A549 (cell line): ENCODE measurements around the gene SMTN. TPM values are rescaled to one million over a fixed set of nuclear protein-coding genes. Genes with fewer than 3 reads are reported as not detected.
A peak's percentile ranks its signal among the peaks of the same experiment; 100 is the strongest.

Source experiments
- ATAC-seq, 2 experiments: fragments of 200-7000 bp in 1 of 2; fragments of >200 bp in 1 of 2; cut with Nextera tagmentation in 1 of 2; cut with Tn5 transposase in 1 of 2; 3 replicates each; pipeline versions ENCODE4 v1.8.0 to v1.9.1; 2018 to 2020; ENCODE audit warnings: mild to moderate bottlenecking in 1 of 2, moderate library complexity in 1 of 2
- CTCF ChIA-PET: fragments of 300-600 bp; sonication (Branson Sonifier 250); formaldehyde crosslinking; extraction: SDS; loops from one replicate; lab custom pipeline; 2021; ENCODE audit warnings: antibody characterized with exemption, inconsistent platforms; lab: Yijun Ruan, JAX
- POLR2A ChIA-PET: fragments of 350-600 bp; formaldehyde crosslinking; extraction: SDS; loops from one replicate; lab custom pipeline; 2021; ENCODE audit warnings: antibody characterized with exemption, inconsistent platforms; lab: Yijun Ruan, JAX
- DNase-seq, 2 experiments: peaks; one replicate each; pipeline versions ENCODE4 v3.0.0 to v3.0.0-alpha.2; 2011 to 2016; ENCODE audit warnings: low read depth in 1 of 2, low spot score in 1 of 2
- FAIRE-seq: peaks from 2 replicates; lab custom pipeline; 2011; peaks lifted over from hg19 to GRCh38; lab: Jason Lieb, UNC
- H3K27ac ChIP-seq, 2 experiments: fragments of >200 bp; sonication (Bioruptor Twin); formaldehyde crosslinking; 3 replicates each; pipeline ENCODE4 v1.5.1; 2016 to 2017
- H3K4me1 ChIP-seq: fragments of >200 bp; sonication (Bioruptor Twin); formaldehyde crosslinking; 3 replicates; pipeline ENCODE4 v1.6.1; 2016
- H3K4me2 ChIP-seq: fragments of >200 bp; sonication (Bioruptor Twin); formaldehyde crosslinking; 3 replicates; pipeline ENCODE4 v1.6.1; 2016
- H3K4me3 ChIP-seq: fragments of >200 bp; sonication (Bioruptor Twin); formaldehyde crosslinking; 3 replicates; pipeline ENCODE4 v1.5.1; 2016
- H3K9me3 ChIP-seq: fragments of >200 bp; sonication (Bioruptor Twin); formaldehyde crosslinking; 3 replicates; pipeline ENCODE4 v1.6.1; 2016
- ATOH8 ChIP-seq: fragments of 250-450 bp; sonication (Bioruptor Pico); IDR thresholded peaks from 2 replicates; pipeline ENCODE4 v1.5.0; 2020; ENCODE audit warnings: low read depth, mild to moderate bottlenecking, moderate library complexity
- CBX8 ChIP-seq: fragments of 200-600 bp; sonication (generic); IDR thresholded peaks from 2 replicates; pipeline ENCODE4 v1.6.1; 2016
- CHD2 ChIP-seq: fragments of 150-350 bp; IDR thresholded peaks from 2 replicates; pipeline ENCODE4 v1.6.1; 2014; ENCODE audit warnings: low read length; ENCODE audit not compliant: partially characterized antibody
- ESRRA ChIP-seq: fragments of 150-350 bp; IDR thresholded peaks from 2 replicates; pipeline ENCODE4 v1.6.1; 2014; ENCODE audit warnings: mild to moderate bottlenecking, low read length, borderline replicate concordance
- FOSB ChIP-seq: fragments of 250-450 bp; sonication (Bioruptor Pico); IDR thresholded peaks from 2 replicates; pipeline ENCODE4 v1.5.0; 2020; ENCODE audit warnings: mild to moderate bottlenecking, moderate library complexity
- FOXS1 ChIP-seq: fragments of 250-450 bp; sonication (Bioruptor Pico); IDR thresholded peaks from 2 replicates; pipeline ENCODE4 v1.5.0; 2020; ENCODE audit warnings: mild to moderate bottlenecking, moderate library complexity
- HOXA7 ChIP-seq: fragments of 250-450 bp; sonication (Bioruptor Pico); IDR thresholded peaks from 2 replicates; pipeline ENCODE4 v1.5.0; 2020; ENCODE audit warnings: mild to moderate bottlenecking, moderate library complexity
- JUN ChIP-seq, 2 experiments: fragments of >200 bp; sonication (Bioruptor Twin); formaldehyde crosslinking; IDR thresholded peaks; 2 replicates in 1 of 2; 3 replicates in 1 of 2; pipeline ENCODE4 v1.6.1; 2016 to 2017
- JUNB ChIP-seq: fragments of >200 bp; sonication (Bioruptor Twin); formaldehyde crosslinking; IDR thresholded peaks from 2 replicates; pipeline ENCODE4 v1.6.1; 2016
- MAX ChIP-seq: IDR thresholded peaks from 2 replicates; pipeline ENCODE4 v1.6.1; 2012
- MYC ChIP-seq: IDR thresholded peaks from 2 replicates; pipeline ENCODE4 v1.6.1; 2012; ENCODE audit warnings: mild to moderate bottlenecking, inconsistent platforms, low read length, improper control_type of control experiment, borderline replicate concordance
- NFE2L2 ChIP-seq: fragments of 150-350 bp; conservative IDR thresholded peaks from 2 replicates; pipeline ENCODE4 v1.6.1; 2014; ENCODE audit warnings: low read length
- POLR2A ChIP-seq: IDR thresholded peaks from 2 replicates; pipeline ENCODE4 v1.6.1; 2012; ENCODE audit warnings: mild to moderate bottlenecking, low read length
- POLR2AphosphoS2 ChIP-seq: conservative IDR thresholded peaks from 2 replicates; pipeline ENCODE4 v1.6.1; 2012; ENCODE audit warnings: low read length, improper control_type of control experiment, inconsistent platforms
- RAD21 ChIP-seq, 2 experiments: fragments of >200 bp in 1 of 2; sonication (Bioruptor Twin) in 1 of 2; formaldehyde crosslinking in 1 of 2; IDR thresholded peaks in 1 of 2; conservative IDR thresholded peaks in 1 of 2; 2 replicates in 1 of 2; 3 replicates in 1 of 2; pipeline ENCODE4 v1.6.1; 2012 to 2018; ENCODE audit warnings: inconsistent platforms in 1 of 2
- RARB ChIP-seq: fragments of 250-450 bp; sonication (Bioruptor Pico); IDR thresholded peaks from 2 replicates; pipeline ENCODE4 v1.8.0; 2021; ENCODE audit warnings: mild to moderate bottlenecking, moderate library complexity
- RFX5 ChIP-seq: fragments of 450-650 bp; IDR thresholded peaks from 2 replicates; pipeline ENCODE4 v1.7.1; 2014; ENCODE audit warnings: antibody characterized with exemption, mild to moderate bottlenecking, moderate library complexity
- SMC3 ChIP-seq: fragments of >200 bp; sonication (Bioruptor Twin); formaldehyde crosslinking; IDR thresholded peaks from 3 replicates; pipeline ENCODE4 v1.6.1; 2018; ENCODE audit warnings: inconsistent platforms
- SREBF2 ChIP-seq: fragments of 450-650 bp; IDR thresholded peaks from 2 replicates; pipeline ENCODE4 v1.6.1; 2014; ENCODE audit warnings: mild to moderate bottlenecking, moderate library complexity
- ZNF302 ChIP-seq: fragments of 250-450 bp; sonication (Bioruptor Pico); IDR thresholded peaks from 2 replicates; pipeline ENCODE4 v1.9.0; 2021; ENCODE audit warnings: inconsistent platforms, mild to moderate bottlenecking, moderate library complexity
- WGBS: methylation state at CpG from one replicate; pipeline ENCODE4 v1.1.6; 2017; ENCODE audit errors: missing lambda C conversion rate; 5-methylcytosine and 5-hydroxymethylcytosine counted together
- polyA plus RNA-seq, 4 experiments: library from polyadenylated mRNA; depleted of rRNA in 3 of 4; stranded (reverse); fragments of >200 nt; fragmentation: RNase III in 1 of 4; extraction: RNeasy Plus Mini Kit Qiagen cat#74134 plus additional on column Dnase treatment in 1 of 4; gene quantifications; 2 replicates in 3 of 4; 3 replicates in 1 of 4; pipeline ENCODE4 v1.2.3, GENCODE V29; 2011 to 2017
- TF ChIP-seq, protein P1 (sequence below): fragments of >200 bp; sonication (Bioruptor Twin); formaldehyde crosslinking; IDR thresholded peaks from 3 replicates; pipeline ENCODE4 v1.5.1; 2016
- TF ChIP-seq, protein P2 (sequence below): IDR thresholded peaks from 2 replicates; pipeline ENCODE4 v1.6.1; 2012; ENCODE audit warnings: low read depth, borderline replicate concordance
- TF ChIP-seq, protein P3 (sequence below): fragments of >200 bp; sonication (Bioruptor Twin); formaldehyde crosslinking; IDR thresholded peaks from 3 replicates; pipeline ENCODE4 v1.6.1; 2016
- TF ChIP-seq, protein P4 (sequence below): fragments of 150-350 bp; IDR thresholded peaks from 2 replicates; pipeline ENCODE4 v1.6.1; 2014; ENCODE audit warnings: low read depth, mild to moderate bottlenecking, low read length

Gene SMTN
- polyA plus RNA-seq, 2 of the 4 experiments (the other 2 are of a cell fraction) = 12.7 to 33.1 TPM

DNA sequence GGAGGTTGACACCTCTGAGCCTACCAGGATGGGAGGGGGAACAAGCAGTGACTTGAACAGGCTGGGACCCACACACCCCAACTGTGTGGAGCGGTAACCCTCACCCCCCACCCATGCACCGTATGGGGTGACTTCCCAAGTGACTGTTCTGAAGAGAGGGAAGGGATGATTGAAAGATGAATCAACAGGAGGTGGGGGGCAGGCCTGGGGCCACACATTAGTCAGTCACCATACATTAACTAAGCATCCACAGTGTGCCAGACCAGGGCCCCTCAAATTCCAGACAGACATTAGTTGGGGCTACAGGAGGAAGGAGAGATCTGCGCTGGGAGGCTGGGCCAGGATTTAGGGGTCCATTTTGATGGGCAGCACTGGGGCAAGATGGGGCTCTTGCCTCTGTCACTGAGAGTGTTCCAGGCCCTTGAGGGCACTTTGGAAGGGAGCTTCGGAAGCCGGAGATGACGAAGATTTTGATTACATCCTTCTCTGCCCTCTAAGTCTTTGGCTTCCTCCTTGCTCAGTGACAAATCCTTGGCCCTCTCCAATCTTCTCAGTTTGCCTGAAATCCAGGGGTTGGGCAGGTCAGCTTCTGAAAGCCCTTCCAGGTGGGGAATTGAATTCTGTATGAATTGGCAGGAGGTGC is 966 bp downstream of the SMTN start (continued):
- TF ChIP-seq RAD21 (conservative IDR thresholded peaks at IDR 0.05 in 1 of 2, IDR thresholded peaks at IDR 0.05 in 1 of 2) = no peak
- no peak for TF ChIP-seq SMC3
- no peak for TF ChIP-seq ATOH8 (CRISPR knock-in tag)
- no peak for TF ChIP-seq ZNF302
- TF ChIP-seq MYC = no peak
- TF ChIP-seq FOSB (CRISPR knock-in tag) = no peak
- no peak for TF ChIP-seq CBX8
- TF ChIP-seq POLR2A = no peak

- H3K4me3 ChIP-seq = peak overlapping the region; percentile 95
- CTCF ChIA-PET = interaction anchor here (0.6 to 5.1 kb wide), 29 partner anchors 9 to 327 kb away, joined by 3 to 34 read pairs (median 4); partner anchors contain the start of genes MORC2, SELENOM and TUG1
- FAIRE-seq (no peak), DNase-seq (peak; percentile 74 to 76), ATAC-seq (peak; percentile 31 to 66; a peak in 5 of 6 replicates)
- H3K4me1 ChIP-seq = peaks cover 31% of the 10 kb centered on the region
- peak overlapping the region; percentile 99 for H3K4me2 ChIP-seq
- no peaks in the 10 kb centered on the region for H3K9me3 ChIP-seq
- WGBS = 68% methylated on average over 9 of the region's 11 CpGs
- POLR2A ChIA-PET = interaction anchor here (1.1 to 4.3 kb wide), 2 partner anchors 9 to 114 kb away, joined by 3 to 58 read pairs; partner anchors contain the start of genes MORC2 and TUG1
- peak overlapping the region; percentile 92 to 94 for H3K27ac ChIP-seq
- TF ChIP-seq MAX = no peak
- peak; percentile 70 for TF ChIP-seq SMC3
- TF ChIP-seq, protein P1, sequence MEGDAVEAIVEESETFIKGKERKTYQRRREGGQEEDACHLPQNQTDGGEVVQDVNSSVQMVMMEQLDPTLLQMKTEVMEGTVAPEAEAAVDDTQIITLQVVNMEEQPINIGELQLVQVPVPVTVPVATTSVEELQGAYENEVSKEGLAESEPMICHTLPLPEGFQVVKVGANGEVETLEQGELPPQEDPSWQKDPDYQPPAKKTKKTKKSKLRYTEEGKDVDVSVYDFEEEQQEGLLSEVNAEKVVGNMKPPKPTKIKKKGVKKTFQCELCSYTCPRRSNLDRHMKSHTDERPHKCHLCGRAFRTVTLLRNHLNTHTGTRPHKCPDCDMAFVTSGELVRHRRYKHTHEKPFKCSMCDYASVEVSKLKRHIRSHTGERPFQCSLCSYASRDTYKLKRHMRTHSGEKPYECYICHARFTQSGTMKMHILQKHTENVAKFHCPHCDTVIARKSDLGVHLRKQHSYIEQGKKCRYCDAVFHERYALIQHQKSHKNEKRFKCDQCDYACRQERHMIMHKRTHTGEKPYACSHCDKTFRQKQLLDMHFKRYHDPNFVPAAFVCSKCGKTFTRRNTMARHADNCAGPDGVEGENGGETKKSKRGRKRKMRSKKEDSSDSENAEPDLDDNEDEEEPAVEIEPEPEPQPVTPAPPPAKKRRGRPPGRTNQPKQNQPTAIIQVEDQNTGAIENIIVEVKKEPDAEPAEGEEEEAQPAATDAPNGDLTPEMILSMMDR = peak; percentile 53
- peak; percentile 31 to 52 for TF ChIP-seq RAD21 (conservative IDR thresholded peaks at IDR 0.05 in 1 of 2, IDR thresholded peaks at IDR 0.05 in 1 of 2)
Measured at GRCh38 chr22:31082606-31083376, 1.7 kb downstream of the SMTN start.

- DNase-seq (no peak), FAIRE-seq (no peak), ATAC-seq (no peak)
- ChIA-PET POLR2A (interaction anchor here (4.3 kb wide), 1 partner anchor 115 kb away, joined by 58 read pairs; the partner anchor contains the start of genes MORC2 and TUG1), CTCF (interaction anchor here (0.6 to 5.1 kb wide), 22 partner anchors 9 to 328 kb away, joined by 3 to 34 read pairs (median 6); partner anchors contain the start of genes MORC2, SELENOM and TUG1)
- H3K9me3 ChIP-seq = no peaks in the 10 kb centered on the region
- no peak overlapping the region for H3K4me3 ChIP-seq
- peak overlapping the region; percentile 92 to 94; a peak in 5 of 6 replicates for H3K27ac ChIP-seq
- 59% methylated on average over 2 of the region's 3 CpGs for WGBS
- H3K4me1 ChIP-seq = peaks cover 31% of the 10 kb centered on the region
- peak overlapping the region; percentile 99 for H3K4me2 ChIP-seq
- TF ChIP-seq POLR2AphosphoS2 (no peak), NFE2L2 (no peak), FOXS1 (CRISPR knock-in tag) (no peak), ESRRA (no peak), CBX8 (no peak), JUN (IDR thresholded peaks at IDR 0.05) (no peak), RARB (CRISPR knock-in tag) (no peak), JUNB (no peak), ZNF302 (no peak), MYC (no peak), CHD2 (no peak), HOXA7 (CRISPR knock-in tag) (no peak), SREBF2 (no peak), RFX5 (no peak)
- TF ChIP-seq, protein P1 = no peak
- TF ChIP-seq, protein P2, sequence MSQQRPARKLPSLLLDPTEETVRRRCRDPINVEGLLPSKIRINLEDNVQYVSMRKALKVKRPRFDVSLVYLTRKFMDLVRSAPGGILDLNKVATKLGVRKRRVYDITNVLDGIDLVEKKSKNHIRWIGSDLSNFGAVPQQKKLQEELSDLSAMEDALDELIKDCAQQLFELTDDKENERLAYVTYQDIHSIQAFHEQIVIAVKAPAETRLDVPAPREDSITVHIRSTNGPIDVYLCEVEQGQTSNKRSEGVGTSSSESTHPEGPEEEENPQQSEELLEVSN = no peak
- TF ChIP-seq, protein P3, sequence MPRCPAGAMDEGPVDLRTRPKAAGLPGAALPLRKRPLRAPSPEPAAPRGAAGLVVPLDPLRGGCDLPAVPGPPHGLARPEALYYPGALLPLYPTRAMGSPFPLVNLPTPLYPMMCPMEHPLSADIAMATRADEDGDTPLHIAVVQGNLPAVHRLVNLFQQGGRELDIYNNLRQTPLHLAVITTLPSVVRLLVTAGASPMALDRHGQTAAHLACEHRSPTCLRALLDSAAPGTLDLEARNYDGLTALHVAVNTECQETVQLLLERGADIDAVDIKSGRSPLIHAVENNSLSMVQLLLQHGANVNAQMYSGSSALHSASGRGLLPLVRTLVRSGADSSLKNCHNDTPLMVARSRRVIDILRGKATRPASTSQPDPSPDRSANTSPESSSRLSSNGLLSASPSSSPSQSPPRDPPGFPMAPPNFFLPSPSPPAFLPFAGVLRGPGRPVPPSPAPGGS = no peak
- TF ChIP-seq, protein P4, sequence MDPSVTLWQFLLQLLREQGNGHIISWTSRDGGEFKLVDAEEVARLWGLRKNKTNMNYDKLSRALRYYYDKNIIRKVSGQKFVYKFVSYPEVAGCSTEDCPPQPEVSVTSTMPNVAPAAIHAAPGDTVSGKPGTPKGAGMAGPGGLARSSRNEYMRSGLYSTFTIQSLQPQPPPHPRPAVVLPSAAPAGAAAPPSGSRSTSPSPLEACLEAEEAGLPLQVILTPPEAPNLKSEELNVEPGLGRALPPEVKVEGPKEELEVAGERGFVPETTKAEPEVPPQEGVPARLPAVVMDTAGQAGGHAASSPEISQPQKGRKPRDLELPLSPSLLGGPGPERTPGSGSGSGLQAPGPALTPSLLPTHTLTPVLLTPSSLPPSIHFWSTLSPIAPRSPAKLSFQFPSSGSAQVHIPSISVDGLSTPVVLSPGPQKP = no peak
Measured at GRCh38 chr22:31083377-31083768, 2.3 kb downstream of the SMTN start.
